Measurements from ENCODE around the gene SGMS1.
"Not testable (repeated sequence)": the region's sequence is repeated elsewhere in the genome, so short reads cannot be mapped to it uniquely, and the experiment has no call there.

GRCh38 chr10:50364730-50365129, 259.0 kb downstream of the SGMS1 start:
- TF ChIP-seq CTCF (optimal IDR thresholded peaks at IDR 0.05 in 1 of 3, IDR thresholded peaks at IDR 0.05 in 1 of 3, conservative IDR thresholded peaks at IDR 0.05 in 1 of 3; ENCODE audit: extremely low read depth in 1 of 3, insufficient read depth in 2 of 3, low read length in 3 of 3); EZH2 (IDR thresholded peaks at IDR 0.05; ENCODE audit: low read length): not testable (repeated sequence)
